Cardiac muscle cell (in vitro differentiated cells and primary cell): ENCODE measurements around the gene SMIM12. TPM values are rescaled to one million over a fixed set of nuclear protein-coding genes. Genes with fewer than 3 reads are reported as not detected.

Experiments used
- DNase-seq, 2 donors: peaks; one replicate each; pipeline versions ENCODE4 v3.0.0 to v3.0.0-alpha.2; 2010 to 2017; ENCODE audit warnings: low read depth in 1 of 2, low spot score in 1 of 2
- H3K27ac ChIP-seq: fragments of 200-600 bp; sonication (generic); 2 replicates; pipeline ENCODE4 v1.5.1; 2016
- H3K27me3 ChIP-seq: fragments of 200-600 bp; sonication (generic); 2 replicates; pipeline ENCODE4 v1.6.0; 2016; ENCODE audit warnings: control low read depth
- H3K36me3 ChIP-seq: fragments of 200-600 bp; sonication (generic); 2 replicates; pipeline ENCODE4 v1.5.1; 2016; ENCODE audit warnings: control low read depth
- H3K4me1 ChIP-seq: fragments of 200-600 bp; sonication (generic); 2 replicates; pipeline ENCODE4 v1.8.1; 2017; ENCODE audit warnings: low read depth, mild to moderate bottlenecking, mixed run types
- H3K4me3 ChIP-seq: fragments of 200-600 bp; sonication (generic); 2 replicates; pipeline ENCODE4 v1.5.1; 2016; ENCODE audit warnings: mild to moderate bottlenecking
- H3K9me3 ChIP-seq: fragments of 200-600 bp; sonication (generic); 2 replicates; pipeline ENCODE4 v1.5.1; 2017; ENCODE audit warnings: low read depth, mild to moderate bottlenecking, control low read depth
- polyA plus RNA-seq: library from polyadenylated mRNA; unstranded; fragments of >200 nt; fragmentation: Nextera tagmentation; extraction: Ambion mirVana; gene quantifications from 2 replicates; pipeline ENCODE4 v1.2.1, GENCODE V29; 2016
- total RNA-seq: library from RNA; depleted of rRNA; stranded (reverse); fragments of >200 nt; gene quantifications from 2 replicates; pipeline ENCODE4 v1.2.3, GENCODE V29; 2016
- TF ChIP-seq, protein P1 (sequence below): IDR thresholded peaks from 2 replicates; pipeline ENCODE4 v1.5.1; 2012; ENCODE audit warnings: low read depth, mild to moderate bottlenecking, low read length

Gene SMIM12
- total and polyA plus RNA-seq, 2 experiments from 2014 or later = 15.4 to 61.2 TPM

DNA sequence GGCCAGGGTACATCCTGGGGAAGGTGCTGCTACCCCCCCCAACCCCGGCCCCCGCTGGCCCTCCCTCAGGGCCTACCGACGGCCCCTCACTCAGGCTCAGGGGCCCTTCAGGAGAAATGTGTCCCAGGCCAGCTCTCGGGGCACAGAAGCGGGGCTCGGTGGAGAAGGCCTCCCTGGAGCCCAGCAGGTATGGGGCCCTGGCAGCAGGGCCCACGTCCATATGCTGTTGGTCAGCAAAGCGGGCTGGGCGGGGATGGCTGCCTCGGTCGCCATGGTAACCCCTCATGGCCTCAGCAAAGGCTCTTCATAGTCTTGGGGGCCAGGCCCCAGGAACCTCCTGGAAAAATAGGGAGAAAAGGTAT, 45.5 kb upstream of the SMIM12 start:
- TF ChIP-seq, protein P1, sequence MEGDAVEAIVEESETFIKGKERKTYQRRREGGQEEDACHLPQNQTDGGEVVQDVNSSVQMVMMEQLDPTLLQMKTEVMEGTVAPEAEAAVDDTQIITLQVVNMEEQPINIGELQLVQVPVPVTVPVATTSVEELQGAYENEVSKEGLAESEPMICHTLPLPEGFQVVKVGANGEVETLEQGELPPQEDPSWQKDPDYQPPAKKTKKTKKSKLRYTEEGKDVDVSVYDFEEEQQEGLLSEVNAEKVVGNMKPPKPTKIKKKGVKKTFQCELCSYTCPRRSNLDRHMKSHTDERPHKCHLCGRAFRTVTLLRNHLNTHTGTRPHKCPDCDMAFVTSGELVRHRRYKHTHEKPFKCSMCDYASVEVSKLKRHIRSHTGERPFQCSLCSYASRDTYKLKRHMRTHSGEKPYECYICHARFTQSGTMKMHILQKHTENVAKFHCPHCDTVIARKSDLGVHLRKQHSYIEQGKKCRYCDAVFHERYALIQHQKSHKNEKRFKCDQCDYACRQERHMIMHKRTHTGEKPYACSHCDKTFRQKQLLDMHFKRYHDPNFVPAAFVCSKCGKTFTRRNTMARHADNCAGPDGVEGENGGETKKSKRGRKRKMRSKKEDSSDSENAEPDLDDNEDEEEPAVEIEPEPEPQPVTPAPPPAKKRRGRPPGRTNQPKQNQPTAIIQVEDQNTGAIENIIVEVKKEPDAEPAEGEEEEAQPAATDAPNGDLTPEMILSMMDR = no peak

DNA sequence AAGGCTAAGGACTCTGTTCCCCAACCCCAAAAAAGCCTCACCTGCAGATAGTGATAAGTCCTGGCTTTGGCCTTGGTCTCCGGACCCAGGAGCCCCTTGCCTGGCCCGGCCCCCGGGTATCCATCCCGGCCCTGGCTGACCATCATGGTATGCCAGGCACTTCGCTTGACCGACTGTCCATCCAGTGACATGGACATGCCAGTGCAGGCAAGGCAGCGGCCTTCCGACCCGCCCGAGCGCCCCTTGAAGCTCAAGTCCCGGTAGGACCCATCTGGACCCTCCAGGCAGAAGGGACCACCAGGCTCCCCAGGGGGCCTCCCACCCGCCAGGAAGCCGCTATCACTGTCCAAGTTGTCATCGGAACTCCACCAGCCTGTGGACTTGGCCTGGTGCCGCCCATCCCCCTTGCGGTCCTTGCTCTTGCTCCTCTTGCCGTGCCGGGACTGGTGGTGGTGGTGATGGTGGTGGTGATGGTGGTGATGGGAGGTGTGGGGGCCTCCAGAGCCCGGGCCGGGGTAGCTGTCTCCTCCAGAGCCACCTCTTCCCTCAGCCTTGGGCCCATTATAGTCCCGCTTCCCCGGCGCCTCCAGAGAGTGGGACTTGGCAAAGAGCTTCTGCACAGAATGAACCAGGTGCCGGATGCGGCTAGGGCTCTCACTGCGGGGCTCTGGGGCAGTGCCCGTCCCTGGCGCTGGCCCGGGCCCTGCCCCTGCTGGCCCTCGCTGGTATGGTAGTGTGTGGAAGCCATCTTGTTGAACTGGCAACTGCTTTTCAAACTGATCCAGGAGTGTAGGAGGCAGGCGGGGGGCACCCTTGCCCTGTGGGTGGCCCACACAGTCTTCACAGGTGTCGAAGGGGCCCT, 44.9 kb upstream of the SMIM12 start:
- DNase-seq = no peak
- Histone ChIP-seq H3K36me3 (no peaks in the 10 kb centered on the region), H3K27ac (no peak overlapping the region), H3K4me1 (no peaks in the 10 kb centered on the region), H3K9me3 (no peaks in the 10 kb centered on the region), H3K27me3 (peaks cover 3% of the 10 kb centered on the region), H3K4me3 (no peak overlapping the region)
- TF ChIP-seq, protein P1 = no peak

More for the DNA sequence above, 45.5 kb upstream of the SMIM12 start:
- peaks cover 3% of the 10 kb centered on the region for H3K27me3 ChIP-seq
- no peak overlapping the region for H3K4me3 ChIP-seq
- H3K9me3 ChIP-seq = no peaks in the 10 kb centered on the region
- H3K4me1 ChIP-seq = no peaks in the 10 kb centered on the region
- DNase-seq = no peak
- no peaks in the 10 kb centered on the region for H3K36me3 ChIP-seq
- no peak overlapping the region for H3K27ac ChIP-seq

DNA sequence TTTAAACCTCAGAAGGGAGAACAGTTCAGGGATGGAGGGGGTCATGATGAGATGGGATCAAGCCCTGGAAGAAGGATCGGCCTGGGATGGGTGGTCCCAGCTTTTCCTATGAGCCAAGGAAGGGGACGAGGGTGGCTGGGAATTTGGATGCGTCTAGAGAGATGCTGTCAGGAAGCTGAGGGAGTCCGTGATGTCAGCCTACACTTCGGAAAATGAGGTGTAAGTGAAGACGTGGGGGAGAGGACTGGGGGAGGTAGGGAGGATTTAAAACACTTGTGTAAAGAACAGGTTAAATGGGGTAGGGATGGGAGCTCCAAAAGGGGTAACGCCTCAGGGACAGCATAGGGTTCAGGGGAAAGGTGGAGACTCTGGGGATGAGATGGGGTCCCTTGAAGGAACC, 42.4 kb upstream of the SMIM12 start:
- TF ChIP-seq, protein P1 = no peak
- no peaks in the 10 kb centered on the region for H3K27me3 ChIP-seq
- no peaks in the 10 kb centered on the region for H3K4me1 ChIP-seq
- H3K27ac ChIP-seq = no peak overlapping the region
- DNase-seq = no peak
- no peak overlapping the region for H3K4me3 ChIP-seq
- H3K36me3 ChIP-seq = no peaks in the 10 kb centered on the region
- no peaks in the 10 kb centered on the region for H3K9me3 ChIP-seq

DNA sequence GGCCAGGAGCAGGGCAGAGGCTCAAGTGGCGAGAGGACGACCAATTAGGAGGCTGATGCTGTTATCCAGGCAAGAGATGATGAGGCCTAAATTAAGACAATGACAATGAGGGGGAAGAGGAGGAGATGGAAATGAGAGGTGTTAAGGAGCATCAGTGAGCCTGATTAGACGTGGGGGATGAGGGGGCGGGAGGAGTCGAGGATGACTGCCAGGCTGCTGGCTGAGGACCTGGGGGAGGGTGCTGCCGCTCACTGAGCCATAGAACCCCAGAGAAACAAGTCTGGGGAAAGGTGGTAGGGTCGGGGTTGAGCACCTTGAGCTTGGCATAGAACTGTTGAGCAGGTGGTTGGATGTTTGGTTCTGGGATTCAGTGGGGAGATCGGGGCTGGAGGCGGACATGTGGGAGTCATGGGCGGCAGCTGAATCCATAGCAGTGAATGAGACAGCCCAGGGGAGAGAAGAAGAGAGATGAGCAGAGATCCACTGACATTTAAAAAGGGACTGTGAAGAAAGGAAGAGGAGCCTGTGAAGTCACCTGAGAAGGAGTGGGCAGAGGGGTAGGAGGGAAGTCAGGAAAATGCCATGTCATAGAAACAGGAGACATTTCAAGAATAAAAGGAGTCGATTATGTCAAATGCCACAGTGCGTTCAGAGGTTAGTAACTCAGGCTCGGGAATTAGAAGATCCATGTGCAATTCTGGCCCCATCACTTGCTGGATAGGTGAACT, 41.4 kb upstream of the SMIM12 start:
- H3K27ac ChIP-seq = no peak overlapping the region
- TF ChIP-seq, protein P1 = no peak
- no peaks in the 10 kb centered on the region for H3K4me1 ChIP-seq
- H3K36me3 ChIP-seq = no peaks in the 10 kb centered on the region
- H3K27me3 ChIP-seq = no peaks in the 10 kb centered on the region
- DNase-seq = no peak
- no peak overlapping the region for H3K4me3 ChIP-seq
- no peaks in the 10 kb centered on the region for H3K9me3 ChIP-seq

DNA sequence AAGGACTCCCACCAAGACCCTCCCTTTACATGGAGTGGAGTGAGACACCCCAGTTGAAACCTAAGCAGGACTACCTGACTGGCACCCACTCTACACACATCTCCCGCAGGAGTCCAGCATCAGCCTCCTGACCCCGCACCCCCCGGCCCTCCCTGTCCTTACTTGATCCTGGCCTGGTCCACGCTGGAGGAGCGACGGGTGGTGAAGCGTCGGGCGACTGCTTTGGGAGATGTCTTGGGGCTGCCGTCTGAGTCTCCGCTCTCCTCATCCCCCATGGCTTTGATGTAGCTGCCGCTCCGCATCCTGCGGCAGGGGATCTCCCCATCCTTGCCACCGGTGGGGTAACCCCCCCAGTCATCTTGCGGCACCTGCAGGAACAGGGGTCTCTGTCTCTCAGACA, 40.4 kb upstream of the SMIM12 start:
- Histone ChIP-seq H3K27ac (no peak overlapping the region), H3K36me3 (no peaks in the 10 kb centered on the region), H3K27me3 (no peaks in the 10 kb centered on the region), H3K4me3 (no peak overlapping the region), H3K4me1 (no peaks in the 10 kb centered on the region), H3K9me3 (no peaks in the 10 kb centered on the region)
- no peak for DNase-seq
- TF ChIP-seq, protein P1 = no peak
